ENCODE data around the gene ARHGEF10L.
"Not testable (repeated sequence)": the region's sequence is repeated elsewhere in the genome, so short reads cannot be mapped to it uniquely, and the experiment has no call there.

The ARHGEF10L gene

GRCh38 chr1:17744666-17745478, 205.4 kb downstream of the ARHGEF10L start:
- Histone ChIP-seq H3K4me3 (no peak overlapping the region), H3K27ac (no peak overlapping the region)
- no peak for DNase-seq (ENCODE audit: low spot score)
- no peak for TF ChIP-seq CTCF (IDR thresholded peaks at IDR 0.05)

- no peak for TF ChIP-seq CTCF (IDR thresholded peaks at IDR 0.05)
- H3K4me3 ChIP-seq: no peak overlapping the region
- H3K27ac ChIP-seq: no peak overlapping the region
- DNase-seq (ENCODE audit: low spot score): no peak
Measured at GRCh38 chr1:17745479-17745955, 206.0 kb downstream of the ARHGEF10L start.

GRCh38 chr1:17746281-17746680, 206.8 kb downstream of the ARHGEF10L start:
- DNase-seq (ENCODE audit: low spot score); H3K27ac ChIP-seq: not testable (repeated sequence)

GRCh38 chr1:17746920-17747319, 207.4 kb downstream of the ARHGEF10L start:
- Histone ChIP-seq H3K4me3 (no peak overlapping the region), H3K27ac (no peak overlapping the region)
- no peak for TF ChIP-seq CTCF (IDR thresholded peaks at IDR 0.05)
- no peak for DNase-seq (ENCODE audit: low spot score)

More at GRCh38 chr1:17746281-17746680, 206.8 kb downstream of the ARHGEF10L start:
- H3K4me3 ChIP-seq: not testable (repeated sequence)

All from coronary artery (tissue), 2 donors.